ENCODE results near the gene RGS14.

Gene RGS14

GRCh38 chr5:177377851-177378776, 20.4 kb downstream of the RGS14 start:
- Histone ChIP-seq H3K4me3 (ENCODE audit: low read depth, low read length) (no peak overlapping the region), H3K27ac (no peak overlapping the region), H3K9me3 (ENCODE audit: severe bottlenecking) (no peaks in the 10 kb centered on the region), H3K36me3 (no peaks in the 10 kb centered on the region), H3K27me3 (ENCODE audit: insufficient read depth, low read depth, severe bottlenecking) (no peaks in the 10 kb centered on the region)
- TF ChIP-seq CTCF (IDR thresholded peaks at IDR 0.05; ENCODE audit: low read depth, low read length) = no peak
- DNase-seq = no peak

GRCh38 chr5:177378884-177379883, 21.5 kb downstream of the RGS14 start:
- Histone ChIP-seq H3K4me3 (ENCODE audit: low read depth, low read length) (no peak overlapping the region), H3K9me3 (ENCODE audit: severe bottlenecking) (no peaks in the 10 kb centered on the region), H3K27ac (no peak overlapping the region), H3K36me3 (no peaks in the 10 kb centered on the region), H3K27me3 (ENCODE audit: insufficient read depth, low read depth, severe bottlenecking) (no peaks in the 10 kb centered on the region)
- TF ChIP-seq CTCF (IDR thresholded peaks at IDR 0.05; ENCODE audit: low read depth, low read length) = no peak
- no peak for DNase-seq

- no peaks in the 10 kb centered on the region for H3K9me3 ChIP-seq (ENCODE audit: severe bottlenecking)
- no peak for DNase-seq
- H3K4me3 ChIP-seq (ENCODE audit: low read depth, low read length) = no peak overlapping the region
- H3K27ac ChIP-seq = no peak overlapping the region
- H3K27me3 ChIP-seq (ENCODE audit: insufficient read depth, low read depth, severe bottlenecking) = no peaks in the 10 kb centered on the region
- TF ChIP-seq CTCF (IDR thresholded peaks at IDR 0.05; ENCODE audit: low read depth, low read length) = no peak
- H3K36me3 ChIP-seq = no peaks in the 10 kb centered on the region
These were observed 23.0 kb downstream of the RGS14 start for GRCh38 chr5:177380805-177381126.

DNA sequence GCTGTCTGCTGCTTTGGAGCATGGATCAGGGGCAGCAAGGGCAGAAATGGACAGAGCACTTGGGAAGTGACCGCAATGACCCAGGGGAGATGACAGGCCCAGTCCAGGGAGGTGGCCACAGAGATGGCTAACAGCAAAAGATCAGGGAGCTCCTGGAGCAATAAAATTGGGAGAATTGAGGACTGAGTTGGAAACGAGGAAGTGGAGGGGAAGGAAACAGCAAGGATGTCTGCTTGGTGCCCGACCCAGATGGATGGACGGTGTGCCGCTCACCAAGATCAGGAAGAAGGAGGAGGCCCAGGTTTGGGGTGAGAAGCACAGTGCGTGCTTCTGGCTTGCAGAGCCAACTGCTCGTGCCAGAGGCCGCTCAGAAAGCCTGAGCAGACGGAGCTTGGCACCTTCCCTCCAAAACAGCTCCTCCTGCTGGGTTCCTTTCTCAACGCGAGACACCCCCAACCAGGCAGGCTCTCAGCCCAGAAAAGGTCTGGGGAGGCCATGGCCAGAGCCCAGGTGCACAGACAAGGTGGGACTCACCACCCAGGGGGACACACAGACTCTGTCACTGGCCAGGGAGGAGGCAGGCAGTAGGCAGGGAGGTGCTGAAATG, 24.8 kb downstream of the RGS14 start:
- Histone ChIP-seq H3K4me3 (ENCODE audit: low read depth, low read length) (no peak overlapping the region), H3K9me3 (ENCODE audit: severe bottlenecking) (no peaks in the 10 kb centered on the region), H3K27ac (no peak overlapping the region), H3K36me3 (no peaks in the 10 kb centered on the region), H3K27me3 (ENCODE audit: insufficient read depth, low read depth, severe bottlenecking) (no peaks in the 10 kb centered on the region)
- DNase-seq = no peak
- TF ChIP-seq CTCF (IDR thresholded peaks at IDR 0.05; ENCODE audit: low read depth, low read length) = peak; percentile 43

GRCh38 chr5:177383181-177383580, 25.5 kb downstream of the RGS14 start:
- H3K9me3 ChIP-seq (ENCODE audit: severe bottlenecking) = no peaks in the 10 kb centered on the region
- TF ChIP-seq CTCF (IDR thresholded peaks at IDR 0.05; ENCODE audit: low read depth, low read length) = no peak
- H3K36me3 ChIP-seq = no peaks in the 10 kb centered on the region
- no peak overlapping the region for H3K4me3 ChIP-seq (ENCODE audit: low read depth, low read length)
- no peaks in the 10 kb centered on the region for H3K27me3 ChIP-seq (ENCODE audit: insufficient read depth, low read depth, severe bottlenecking)
- no peak overlapping the region for H3K27ac ChIP-seq
- DNase-seq = no peak
